Upper lobe of right lung (tissue), 1 donor: Measurements from ENCODE around the gene RHOBTB1. TPM values are rescaled to one million over a fixed set of nuclear protein-coding genes. Genes with fewer than 3 reads are reported as not detected.

Experiments
- ATAC-seq: fragments of 200-7000 bp; cut with Tn5 transposase; one replicate; pipeline ENCODE4 v1.9.1; 2020; ENCODE audit warnings: mild to moderate bottlenecking, moderate library complexity
- DNase-seq: peaks from one replicate; pipeline ENCODE4 v3.0.0-alpha.2; 2020
- H3K27ac ChIP-seq: fragments of 200-600 bp; one replicate; pipeline ENCODE4 v1.8.0; 2022
- H3K27me3 ChIP-seq: fragments of 200-600 bp; one replicate; pipeline ENCODE4 v1.8.0; 2022; ENCODE audit warnings: mild to moderate bottlenecking
- H3K36me3 ChIP-seq: fragments of 200-600 bp; one replicate; pipeline ENCODE4 v1.8.0; 2022
- H3K4me1 ChIP-seq: fragments of 200-600 bp; one replicate; pipeline ENCODE4 v1.8.0; 2022
- H3K4me3 ChIP-seq: fragments of 200-600 bp; one replicate; pipeline ENCODE4 v1.8.0; 2022; ENCODE audit warnings: mild to moderate bottlenecking
- H3K9me3 ChIP-seq: fragments of 200-600 bp; one replicate; pipeline ENCODE4 v1.8.0; 2022
- intact Hi-C: fragments of 100-400 bp; cut with DNase I; formaldehyde crosslinking; loops from one replicate; pipeline ENCODE4 v1.11.0; 2022
- total RNA-seq: library from RNA; stranded (reverse); fragmentation: NEBNext Ultra II Directional; extraction: Animal tissue kit (Norgen Biotek cat#: 25700); gene quantifications from one replicate; pipeline ENCODE4 v1.2.1, GENCODE V29; 2021
- TF ChIP-seq, protein P1 (sequence below): fragments of 200-600 bp; IDR thresholded peaks from one replicate; pipeline ENCODE4 v1.8.0; 2022; ENCODE audit warnings: antibody characterized with exemption
- donor health status: DM: no; HTN: yes; CAD: no; lungs with severe emphysema.

Gene RHOBTB1
- total RNA-seq, 1 donor from 2014 or later = 14.5 TPM

DNA sequence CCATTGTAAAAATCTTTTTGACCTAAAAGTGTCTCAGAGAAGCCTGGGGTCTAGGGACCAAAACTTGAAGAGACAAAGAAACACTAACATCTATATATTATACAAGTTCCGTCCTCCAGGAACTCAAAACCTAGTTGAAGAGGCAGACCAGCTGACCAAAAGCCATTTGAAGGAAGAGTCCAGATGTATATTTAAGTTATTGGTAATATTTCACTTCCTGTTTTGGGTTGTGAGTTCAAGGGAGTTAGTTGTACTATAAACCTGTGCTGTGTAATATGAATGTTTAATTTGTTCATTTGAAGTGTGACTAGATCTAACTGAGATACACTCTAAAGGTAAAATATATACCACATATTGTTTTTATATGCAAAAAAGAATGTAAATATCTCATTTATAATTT lies 120.7 kb downstream of the RHOBTB1 start:
- no peak for ATAC-seq
- intact Hi-C loops = no loop called here
- DNase-seq = no peak
- Histone ChIP-seq H3K4me1 (peaks cover 9% of the 10 kb centered on the region), H3K4me3 (no peak overlapping the region), H3K36me3 (no peaks in the 10 kb centered on the region), H3K27me3 (no peaks in the 10 kb centered on the region), H3K9me3 (no peaks in the 10 kb centered on the region), H3K27ac (no peak overlapping the region)
- TF ChIP-seq, protein P1, sequence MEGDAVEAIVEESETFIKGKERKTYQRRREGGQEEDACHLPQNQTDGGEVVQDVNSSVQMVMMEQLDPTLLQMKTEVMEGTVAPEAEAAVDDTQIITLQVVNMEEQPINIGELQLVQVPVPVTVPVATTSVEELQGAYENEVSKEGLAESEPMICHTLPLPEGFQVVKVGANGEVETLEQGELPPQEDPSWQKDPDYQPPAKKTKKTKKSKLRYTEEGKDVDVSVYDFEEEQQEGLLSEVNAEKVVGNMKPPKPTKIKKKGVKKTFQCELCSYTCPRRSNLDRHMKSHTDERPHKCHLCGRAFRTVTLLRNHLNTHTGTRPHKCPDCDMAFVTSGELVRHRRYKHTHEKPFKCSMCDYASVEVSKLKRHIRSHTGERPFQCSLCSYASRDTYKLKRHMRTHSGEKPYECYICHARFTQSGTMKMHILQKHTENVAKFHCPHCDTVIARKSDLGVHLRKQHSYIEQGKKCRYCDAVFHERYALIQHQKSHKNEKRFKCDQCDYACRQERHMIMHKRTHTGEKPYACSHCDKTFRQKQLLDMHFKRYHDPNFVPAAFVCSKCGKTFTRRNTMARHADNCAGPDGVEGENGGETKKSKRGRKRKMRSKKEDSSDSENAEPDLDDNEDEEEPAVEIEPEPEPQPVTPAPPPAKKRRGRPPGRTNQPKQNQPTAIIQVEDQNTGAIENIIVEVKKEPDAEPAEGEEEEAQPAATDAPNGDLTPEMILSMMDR = no peak

DNA sequence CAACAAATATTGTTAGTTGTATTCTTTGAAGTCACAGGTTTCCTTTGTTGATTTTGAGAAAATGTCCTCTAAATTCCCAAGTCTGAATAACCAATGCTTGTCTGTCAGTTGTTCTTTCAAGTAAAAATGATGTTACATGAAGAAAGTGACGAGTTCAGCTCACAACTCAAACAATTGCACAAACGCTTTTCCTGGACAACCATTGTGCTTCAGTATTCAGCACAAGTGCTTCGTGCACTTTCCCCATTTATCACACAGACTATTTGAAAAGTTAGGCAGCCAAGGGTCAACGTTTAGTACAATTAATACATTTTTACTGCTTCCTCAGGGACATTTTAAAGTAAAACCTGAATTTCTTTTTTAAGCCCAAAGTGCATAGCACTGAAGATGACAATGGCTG lies 121.2 kb downstream of the RHOBTB1 start:
- no peak for ATAC-seq

DNA sequence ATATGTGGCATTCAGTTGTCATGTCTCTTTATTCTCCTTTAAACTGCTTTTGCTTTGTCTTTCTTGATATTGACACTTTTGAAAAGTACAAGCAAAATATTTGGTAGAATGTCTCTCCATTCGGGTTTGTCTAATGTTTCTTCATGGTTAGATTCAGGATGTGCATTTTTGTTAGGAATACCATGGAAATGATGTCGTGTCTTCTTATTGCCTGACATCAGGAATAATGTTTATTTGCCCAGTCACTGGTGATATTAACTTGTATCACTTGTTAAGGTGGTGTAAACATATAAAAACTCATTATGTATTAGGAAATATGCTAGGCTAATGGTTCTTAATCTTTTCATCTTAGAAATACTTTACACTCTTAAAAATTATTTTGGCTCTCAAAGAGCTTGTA lies 122.3 kb downstream of the RHOBTB1 start:
- Histone ChIP-seq H3K4me3 (no peak overlapping the region), H3K27ac (no peak overlapping the region), H3K9me3 (no peaks in the 10 kb centered on the region), H3K27me3 (no peaks in the 10 kb centered on the region), H3K36me3 (no peaks in the 10 kb centered on the region), H3K4me1 (peaks cover 4% of the 10 kb centered on the region)
- ATAC-seq (no peak), DNase-seq (no peak)
- TF ChIP-seq, protein P1 = no peak
- intact Hi-C loops = no loop called here

More for the DNA sequence above, 121.2 kb downstream of the RHOBTB1 start:
- peaks cover 5% of the 10 kb centered on the region for H3K4me1 ChIP-seq
- TF ChIP-seq, protein P1 = no peak
- no peak overlapping the region for H3K27ac ChIP-seq
- no peaks in the 10 kb centered on the region for H3K27me3 ChIP-seq
- no peak overlapping the region for H3K4me3 ChIP-seq
- no peaks in the 10 kb centered on the region for H3K9me3 ChIP-seq
- intact Hi-C loops = no loop called here
- H3K36me3 ChIP-seq = no peaks in the 10 kb centered on the region
- DNase-seq = no peak

DNA sequence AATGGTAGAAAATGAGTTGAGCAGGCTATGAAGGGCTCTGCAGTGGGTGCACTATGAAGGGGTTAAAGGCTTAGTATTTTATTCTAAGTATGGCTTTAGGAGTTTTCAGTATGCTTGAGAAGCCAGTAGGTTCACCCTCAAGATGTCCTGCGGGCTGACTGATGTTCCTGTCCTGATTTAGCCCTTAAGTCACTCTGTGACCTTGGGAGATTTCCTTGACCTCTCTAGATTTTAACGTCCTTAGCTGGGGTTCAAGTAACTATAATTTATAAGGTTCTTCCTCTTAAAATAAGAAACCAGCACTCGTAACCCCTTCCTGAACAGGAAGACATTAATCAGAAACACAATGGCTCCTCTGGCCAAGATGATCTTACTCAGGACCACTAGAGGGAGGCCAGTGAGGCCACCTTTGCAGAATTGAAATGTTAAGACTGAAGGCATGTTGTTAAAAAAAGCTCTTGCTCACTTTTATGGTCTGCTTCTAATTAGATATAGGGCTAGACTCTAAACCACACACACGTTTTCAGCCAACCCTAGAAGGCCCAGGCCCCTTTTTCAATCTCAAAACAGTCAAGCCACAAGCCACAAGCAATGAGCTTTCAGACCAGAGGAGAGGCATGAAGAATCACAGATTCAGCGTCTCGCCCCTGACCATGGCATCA lies 123.8 kb downstream of the RHOBTB1 start:
- TF ChIP-seq, protein P1 = peak; percentile 30
- Histone ChIP-seq H3K9me3 (no peaks in the 10 kb centered on the region), H3K4me3 (no peak overlapping the region), H3K36me3 (no peaks in the 10 kb centered on the region), H3K27me3 (no peaks in the 10 kb centered on the region), H3K27ac (no peak overlapping the region), H3K4me1 (peaks cover 4% of the 10 kb centered on the region)
- intact Hi-C loops = no loop called here
- DNase-seq = no peak
- ATAC-seq = no peak

Other genes starting within 250 kb of the RHOBTB1 start
- 3.4 TPM for gene CDK1, start 165.7 kb downstream of the RHOBTB1 start, total RNA-seq